Caco-2 (cell line): ENCODE results near the gene UGDH. TPM values are rescaled to one million over a fixed set of nuclear protein-coding genes. Genes with fewer than 3 reads are reported as not detected.

Experiments
- BruUV-seq: library from RNA; stranded (reverse); fragments of 400-500 nt; replicated peaks from 2 replicates; lab custom pipeline; 2021; lab: Mats Ljungman, UMichigan
- CTCF ChIA-PET: fragments of 300-600 bp; sonication (Branson Sonifier 250); formaldehyde crosslinking; loops from one replicate; lab custom pipeline; 2022; ENCODE audit warnings: antibody characterized with exemption; lab: Charles Lee
- POLR2A ChIA-PET: fragments of 300-600 bp; sonication (Branson Sonifier 250); formaldehyde crosslinking; loops from one replicate; lab custom pipeline; 2022; ENCODE audit warnings: antibody characterized with exemption; lab: Charles Lee
- DNase-seq, 2 experiments: peaks; one replicate each; pipeline versions ENCODE4 v3.0.0 to v3.0.0-alpha.2; 2020 to 2022
- H3K27me3 ChIP-seq: replicated peaks from 2 replicates; pipeline ENCODE4 v1.6.0; 2011; ENCODE audit warnings: low read length; ENCODE audit not compliant: control insufficient read depth, insufficient read depth
- H3K36me3 ChIP-seq: 2 replicates; pipeline ENCODE4 v1.5.1; 2011; ENCODE audit warnings: low read length; ENCODE audit not compliant: control insufficient read depth, insufficient read depth
- H3K4me1 ChIP-seq: fragments of 250-450 bp; sonication (Bioruptor Pico); 2 replicates; pipeline ENCODE4 v1.5.1; 2020; ENCODE audit warnings: mild to moderate bottlenecking
- H3K4me3 ChIP-seq: 2 replicates; pipeline ENCODE4 v1.5.1; 2011; ENCODE audit warnings: low read depth, mild to moderate bottlenecking, control low read depth, low read length
- H3K9me3 ChIP-seq: fragments of 250-450 bp; sonication (Bioruptor Pico); 2 replicates; pipeline ENCODE4 v1.5.1; 2020; ENCODE audit warnings: mild to moderate bottlenecking, moderate library complexity
- H3K27ac Mint-ChIP-seq: one replicate; pipeline ENCODE4 v1.8.0; 2022; ENCODE audit warnings: mixed read lengths; ENCODE audit not compliant: unreplicated experiment
- H3K27me3 Mint-ChIP-seq: one replicate; pipeline ENCODE4 v1.8.0; 2022; ENCODE audit warnings: mixed read lengths; ENCODE audit not compliant: insufficient read depth, unreplicated experiment
- H3K36me3 Mint-ChIP-seq: one replicate; pipeline ENCODE4 v1.8.0; 2022; ENCODE audit warnings: mild to moderate bottlenecking, mixed read lengths; ENCODE audit not compliant: insufficient read depth, unreplicated experiment
- H3K4me1 Mint-ChIP-seq: one replicate; pipeline ENCODE4 v1.8.0; 2022; ENCODE audit warnings: low read depth, mixed read lengths; ENCODE audit not compliant: unreplicated experiment
- H3K4me3 Mint-ChIP-seq: one replicate; pipeline ENCODE4 v1.8.0; 2022; ENCODE audit warnings: mild to moderate bottlenecking, moderate library complexity, mixed read lengths; ENCODE audit not compliant: unreplicated experiment
- H3K9me3 Mint-ChIP-seq: one replicate; pipeline ENCODE4 v1.8.0; 2022; ENCODE audit warnings: mixed read lengths; ENCODE audit not compliant: unreplicated experiment
- intact Hi-C: fragments of 100-400 bp; cut with micrococcal nuclease; formaldehyde crosslinking; loops from one replicate; pipeline ENCODE4 v1.10.0; 2022; ENCODE audit not compliant: unreplicated experiment
- total RNA-seq: library from RNA; stranded (reverse); gene quantifications from 2 replicates; pipeline ENCODE4 v1.2.3, GENCODE V29; 2022
- TF ChIP-seq, protein P1 (sequence below), 2 experiments: fragments of 200-600 bp in 1 of 2; IDR thresholded peaks; 1 replicate in 1 of 2; 2 replicates in 1 of 2; pipeline versions ENCODE4 v1.5.1 to v1.8.0; 2011 to 2022; ENCODE audit warnings: antibody characterized with exemption in 1 of 2, control low read depth in 1 of 2, inconsistent platforms in 1 of 2, low read depth in 1 of 2, low read length in 1 of 2, mild to moderate bottlenecking in 1 of 2, moderate library complexity in 1 of 2; ENCODE audit not compliant: insufficient read depth in 1 of 2, severe bottlenecking in 1 of 2, unreplicated experiment in 1 of 2

Gene UGDH
- total RNA-seq, 1 experiment from 2014 or later, result 139 TPM

- H3K27ac Mint-ChIP-seq, result no peak overlapping the region
- H3K4me1 Mint-ChIP-seq, result peaks cover 15% of the 10 kb centered on the region
- H3K27me3 Mint-ChIP-seq, result no peaks in the 10 kb centered on the region
- H3K36me3 Mint-ChIP-seq, result peaks cover 12% of the 10 kb centered on the region
- BruUV-seq, result no TSS peak
- Histone ChIP-seq H3K4me3 (no peak overlapping the region), H3K4me1 (0 out of 2 replicates have a peak, but pooled peaks cover 12% of the 10 kb centered on the region), H3K27me3 (no peaks in the 10 kb centered on the region), H3K36me3 (no peaks in the 10 kb centered on the region), H3K9me3 (peaks cover 16% of the 10 kb centered on the region)
- TF ChIP-seq, protein P1, sequence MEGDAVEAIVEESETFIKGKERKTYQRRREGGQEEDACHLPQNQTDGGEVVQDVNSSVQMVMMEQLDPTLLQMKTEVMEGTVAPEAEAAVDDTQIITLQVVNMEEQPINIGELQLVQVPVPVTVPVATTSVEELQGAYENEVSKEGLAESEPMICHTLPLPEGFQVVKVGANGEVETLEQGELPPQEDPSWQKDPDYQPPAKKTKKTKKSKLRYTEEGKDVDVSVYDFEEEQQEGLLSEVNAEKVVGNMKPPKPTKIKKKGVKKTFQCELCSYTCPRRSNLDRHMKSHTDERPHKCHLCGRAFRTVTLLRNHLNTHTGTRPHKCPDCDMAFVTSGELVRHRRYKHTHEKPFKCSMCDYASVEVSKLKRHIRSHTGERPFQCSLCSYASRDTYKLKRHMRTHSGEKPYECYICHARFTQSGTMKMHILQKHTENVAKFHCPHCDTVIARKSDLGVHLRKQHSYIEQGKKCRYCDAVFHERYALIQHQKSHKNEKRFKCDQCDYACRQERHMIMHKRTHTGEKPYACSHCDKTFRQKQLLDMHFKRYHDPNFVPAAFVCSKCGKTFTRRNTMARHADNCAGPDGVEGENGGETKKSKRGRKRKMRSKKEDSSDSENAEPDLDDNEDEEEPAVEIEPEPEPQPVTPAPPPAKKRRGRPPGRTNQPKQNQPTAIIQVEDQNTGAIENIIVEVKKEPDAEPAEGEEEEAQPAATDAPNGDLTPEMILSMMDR (IDR thresholded peaks at IDR 0.05; ENCODE audit: insufficient read depth in 1 of 2, low read depth in 1 of 2, low read length in 1 of 2, severe bottlenecking in 1 of 2, unreplicated experiment in 1 of 2), result no peak
- H3K4me3 Mint-ChIP-seq, result no peak overlapping the region
- no peak for DNase-seq
- ChIA-PET CTCF (no interaction called here), POLR2A (interaction anchor here (1.7 kb wide), 1 partner anchor 16 kb away, joined by 12 read pairs; the partner anchor contains the start of gene UGDH)
- H3K9me3 Mint-ChIP-seq, result peaks cover 10% of the 10 kb centered on the region
- intact Hi-C loops, result no loop called here
Measured at GRCh38 chr4:39543034-39543433, 15.8 kb upstream of the UGDH start.

GRCh38 chr4:39542611-39543012 lies 15.4 kb upstream of the UGDH start:
- H3K27ac Mint-ChIP-seq, result no peak overlapping the region
- TF ChIP-seq, protein P1 (IDR thresholded peaks at IDR 0.05; ENCODE audit: insufficient read depth in 1 of 2, low read depth in 1 of 2, low read length in 1 of 2, severe bottlenecking in 1 of 2, unreplicated experiment in 1 of 2), result no peak
- no peak for DNase-seq

DNA sequence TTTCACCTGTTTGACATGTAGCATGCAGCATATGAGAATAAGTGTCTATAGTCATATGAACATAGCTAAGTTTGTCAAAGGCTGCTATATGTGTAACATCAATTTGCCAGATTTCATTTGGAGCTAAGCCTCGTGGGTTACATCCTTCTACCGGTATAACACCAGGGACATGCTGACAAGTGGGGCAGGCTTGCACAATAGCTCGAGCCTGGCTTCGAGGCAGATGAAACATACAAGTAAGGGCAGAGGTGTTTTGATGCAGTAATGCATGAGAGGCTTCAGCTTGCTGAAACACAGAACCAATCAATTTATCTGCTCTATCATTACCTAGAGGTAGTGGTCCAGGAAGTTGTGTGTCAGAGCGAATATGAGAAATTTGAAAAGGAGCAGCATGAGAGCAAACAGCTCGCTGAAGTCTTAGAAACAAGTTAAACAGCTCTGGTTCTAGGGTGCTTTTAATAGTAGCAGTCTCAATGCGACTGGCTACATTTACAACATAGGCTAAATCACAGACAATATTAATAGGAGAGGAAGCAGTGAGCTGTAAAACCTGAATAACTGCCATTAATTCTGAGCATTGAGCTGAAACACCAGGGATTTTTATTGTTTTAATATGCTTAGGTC lies 14.9 kb upstream of the UGDH start:
- no TSS peak for BruUV-seq
- no peaks in the 10 kb centered on the region for H3K27me3 ChIP-seq
- DNase-seq, result no peak
- Mint-ChIP-seq H3K27ac (no peak overlapping the region), H3K9me3 (peaks cover 10% of the 10 kb centered on the region), H3K4me3 (no peak overlapping the region), H3K27me3 (no peaks in the 10 kb centered on the region), H3K36me3 (peaks cover 12% of the 10 kb centered on the region), H3K4me1 (peaks cover 15% of the 10 kb centered on the region)
- CTCF ChIA-PET, result no interaction called here
- no peak overlapping the region for H3K4me3 ChIP-seq
- intact Hi-C loops, result no loop called here
- TF ChIP-seq, protein P1 (IDR thresholded peaks at IDR 0.05; ENCODE audit: insufficient read depth in 1 of 2, low read depth in 1 of 2, low read length in 1 of 2, severe bottlenecking in 1 of 2, unreplicated experiment in 1 of 2), result no peak
- 0 out of 2 replicates have a peak, but pooled peaks cover 12% of the 10 kb centered on the region for H3K4me1 ChIP-seq
- POLR2A ChIA-PET, result interaction anchor here (0.8 to 1.7 kb wide), 2 partner anchors 15 to 96 kb away, joined by 3 to 12 read pairs; partner anchors contain the start of genes SMIM14 and UGDH
- no peaks in the 10 kb centered on the region for H3K36me3 ChIP-seq
- H3K9me3 ChIP-seq, result peaks cover 16% of the 10 kb centered on the region

More at GRCh38 chr4:39542611-39543012, 15.4 kb upstream of the UGDH start:
- Mint-ChIP-seq H3K4me1 (peaks cover 15% of the 10 kb centered on the region), H3K36me3 (peaks cover 12% of the 10 kb centered on the region), H3K9me3 (peaks cover 10% of the 10 kb centered on the region), H3K4me3 (no peak overlapping the region), H3K27me3 (no peaks in the 10 kb centered on the region)
- ChIA-PET CTCF (no interaction called here), POLR2A (interaction anchor here (0.8 to 1.7 kb wide), 2 partner anchors 15 to 96 kb away, joined by 3 to 12 read pairs; partner anchors contain the start of genes SMIM14 and UGDH)
- no peaks in the 10 kb centered on the region for H3K36me3 ChIP-seq
- H3K4me3 ChIP-seq, result no peak overlapping the region
- H3K4me1 ChIP-seq, result 0 out of 2 replicates have a peak, but pooled peaks cover 12% of the 10 kb centered on the region
- intact Hi-C loops, result no loop called here
- no TSS peak for BruUV-seq
- H3K9me3 ChIP-seq, result peaks cover 16% of the 10 kb centered on the region
- H3K27me3 ChIP-seq, result no peaks in the 10 kb centered on the region
